Transverse colon (tissue), 3 donors: Measurements from ENCODE around the gene PDE4B.

Experiments used
- CTCF ChIP-seq, 5 experiments: fragments of 200-600 bp in 3 of 5; fragments of 450-650 bp in 2 of 5; sonication (generic) in 3 of 5; IDR thresholded peaks; 1 replicate in 2 of 5; 2 replicates in 3 of 5; pipeline ENCODE4 v1.5.1; 2016 to 2017; ENCODE audit warnings: antibody characterized with exemption in 5 of 5, inconsistent platforms in 3 of 5, mild to moderate bottlenecking in 2 of 5, moderate library complexity in 1 of 5
- EP300 ChIP-seq: sonication (generic); formaldehyde crosslinking; IDR thresholded peaks from one replicate; pipeline ENCODE4 v1.6.1; 2017; ENCODE audit warnings: antibody characterized with exemption, low read depth
- POLR2A ChIP-seq: fragments of 450-650 bp; IDR thresholded peaks from one replicate; pipeline ENCODE4 v1.6.1; 2016; ENCODE audit warnings: antibody characterized with exemption, mild to moderate bottlenecking, moderate library complexity

- TF ChIP-seq POLR2A (no peak), CTCF (IDR thresholded peaks at IDR 0.05) (no peak), EP300 (no peak)
These were observed 451.7 kb downstream of the PDE4B start for GRCh38 chr1:66244429-66244828.
